HepG2 (cell line): ENCODE measurements around the gene TRAPPC12.

Experiments used
- ARID2 ChIP-seq: sonication (generic); formaldehyde crosslinking; IDR thresholded peaks from 2 replicates; pipeline ENCODE4 v1.8.1; 2022; ENCODE audit warnings: mild to moderate bottlenecking, missing genetic modification reagents, borderline replicate concordance
- FOXK2 ChIP-seq: fragments of 450-650 bp; IDR thresholded peaks from 2 replicates; pipeline ENCODE4 v1.6.1; 2016
- PITX1 ChIP-seq: sonication (generic); formaldehyde crosslinking; IDR thresholded peaks from 2 replicates; pipeline ENCODE4 v1.5.1; 2020; ENCODE audit warnings: mild to moderate bottlenecking, missing genetic modification reagents
- POLR2A ChIP-seq, 2 experiments: IDR thresholded peaks; 2 replicates each; pipeline ENCODE4 v1.6.1; 2011; ENCODE audit warnings: low read depth in 2 of 2, low read length in 2 of 2, mild to moderate bottlenecking in 1 of 2, moderate library complexity in 1 of 2; ENCODE audit not compliant: insufficient read depth in 1 of 2
- RORA ChIP-seq: sonication (generic); formaldehyde crosslinking; IDR thresholded peaks from 2 replicates; pipeline ENCODE4 v1.5.0; 2020; ENCODE audit warnings: mild to moderate bottlenecking, missing genetic modification reagents, moderate library complexity
- SMC3 ChIP-seq: IDR thresholded peaks from 2 replicates; pipeline ENCODE4 v1.6.1; 2011; ENCODE audit warnings: low read length, improper control_type of control experiment
- SP1 ChIP-seq, 2 experiments: fragments of 450-650 bp in 1 of 2; sonication (generic) in 1 of 2; formaldehyde crosslinking in 1 of 2; IDR thresholded peaks; 2 replicates each; pipeline versions ENCODE4 v1.4.0 to v1.6.1; 2016 to 2020; ENCODE audit warnings: missing genetic modification reagents in 1 of 2
- ZIK1 ChIP-seq: sonication (generic); formaldehyde crosslinking; IDR thresholded peaks from 2 replicates; pipeline ENCODE4 v1.5.0; 2020; ENCODE audit warnings: mild to moderate bottlenecking, low read depth, missing genetic modification reagents, borderline replicate concordance
- ZMYM3 ChIP-seq: sonication (generic); formaldehyde crosslinking; IDR thresholded peaks from 2 replicates; pipeline ENCODE4 v1.5.1; 2020; ENCODE audit warnings: mild to moderate bottlenecking, missing genetic modification reagents
- ZNF263 ChIP-seq: sonication (generic); formaldehyde crosslinking; IDR thresholded peaks from 2 replicates; pipeline ENCODE4 v1.4.0; 2020; ENCODE audit warnings: missing genetic modification reagents
- TF ChIP-seq, protein P1 (sequence below): sonication (generic); formaldehyde crosslinking; IDR thresholded peaks from 2 replicates; pipeline ENCODE4 v1.5.0; 2020; ENCODE audit warnings: mild to moderate bottlenecking, missing genetic modification reagents, moderate library complexity

DNA sequence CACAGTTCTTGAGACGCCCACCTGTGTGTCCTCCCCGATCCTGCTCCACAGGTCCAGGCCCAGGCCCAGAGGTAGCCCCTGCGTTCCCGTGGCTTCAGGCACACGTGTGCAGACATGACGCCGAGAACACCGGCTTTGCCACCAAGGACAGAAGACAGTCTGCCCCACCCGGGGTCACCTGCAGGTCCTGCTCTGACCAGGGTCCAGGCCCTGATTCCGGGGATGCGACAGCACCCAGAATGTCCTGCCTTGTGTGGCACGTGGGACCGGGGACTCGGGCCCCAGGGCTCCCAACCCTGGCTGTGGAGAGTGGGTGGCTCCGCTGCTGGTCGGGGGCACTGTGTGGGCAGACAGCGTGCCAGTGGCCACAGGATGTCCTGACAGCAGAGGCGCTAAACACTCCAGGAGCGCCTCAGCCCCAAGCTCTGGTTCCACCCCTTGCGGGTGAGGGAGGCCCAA lies 102.9 kb downstream of the TRAPPC12 start:
- TF ChIP-seq ZNF263 = no peak
- no peak for TF ChIP-seq RORA (CRISPR knock-in tag)
- TF ChIP-seq POLR2A (IDR thresholded peaks at IDR 0.05; ENCODE audit: insufficient read depth in 1 of 2, low read depth in 2 of 2, low read length in 2 of 2) = no peak
- TF ChIP-seq PITX1 (CRISPR knock-in tag) = no peak
- TF ChIP-seq ARID2 (CRISPR knock-in tag) = no peak
- no peak for TF ChIP-seq ZMYM3 (CRISPR knock-in tag)
- TF ChIP-seq FOXK2 = no peak
- TF ChIP-seq, protein P1, sequence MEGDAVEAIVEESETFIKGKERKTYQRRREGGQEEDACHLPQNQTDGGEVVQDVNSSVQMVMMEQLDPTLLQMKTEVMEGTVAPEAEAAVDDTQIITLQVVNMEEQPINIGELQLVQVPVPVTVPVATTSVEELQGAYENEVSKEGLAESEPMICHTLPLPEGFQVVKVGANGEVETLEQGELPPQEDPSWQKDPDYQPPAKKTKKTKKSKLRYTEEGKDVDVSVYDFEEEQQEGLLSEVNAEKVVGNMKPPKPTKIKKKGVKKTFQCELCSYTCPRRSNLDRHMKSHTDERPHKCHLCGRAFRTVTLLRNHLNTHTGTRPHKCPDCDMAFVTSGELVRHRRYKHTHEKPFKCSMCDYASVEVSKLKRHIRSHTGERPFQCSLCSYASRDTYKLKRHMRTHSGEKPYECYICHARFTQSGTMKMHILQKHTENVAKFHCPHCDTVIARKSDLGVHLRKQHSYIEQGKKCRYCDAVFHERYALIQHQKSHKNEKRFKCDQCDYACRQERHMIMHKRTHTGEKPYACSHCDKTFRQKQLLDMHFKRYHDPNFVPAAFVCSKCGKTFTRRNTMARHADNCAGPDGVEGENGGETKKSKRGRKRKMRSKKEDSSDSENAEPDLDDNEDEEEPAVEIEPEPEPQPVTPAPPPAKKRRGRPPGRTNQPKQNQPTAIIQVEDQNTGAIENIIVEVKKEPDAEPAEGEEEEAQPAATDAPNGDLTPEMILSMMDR (CRISPR knock-in tag) = no peak
- TF ChIP-seq SMC3 = no peak
- no peak for TF ChIP-seq SP1 (IDR thresholded peaks at IDR 0.05)
- TF ChIP-seq SP1 (CRISPR knock-in tag; IDR thresholded peaks at IDR 0.05) = no peak
- no peak for TF ChIP-seq ZIK1 (CRISPR knock-in tag)
